CD4-positive, alpha-beta T cell treated with Interleukin-10 for 1 hour (primary cell): Measurements from ENCODE around the gene ZNF280B.
"Not testable (repeated sequence)": the region's sequence is repeated elsewhere in the genome, so short reads cannot be mapped to it uniquely, and the experiment has no call there.

Source experiments
- DNase-seq: peaks from one replicate; pipeline ENCODE4 v3.0.0-alpha.2; 2020

Gene ZNF280B

GRCh38 chr22:22462813-22463567 is 45.6 kb downstream of the ZNF280B start:
- DNase-seq, result no peak

GRCh38 chr22:22461583-22461982 is 47.0 kb downstream of the ZNF280B start:
- DNase-seq, result no peak

GRCh38 chr22:22461111-22461510 is 47.4 kb downstream of the ZNF280B start:
- DNase-seq, result no peak

GRCh38 chr22:22460635-22461034 is 47.9 kb downstream of the ZNF280B start:
- DNase-seq, result peak; percentile 12

- DNase-seq, result no peak
Observed at GRCh38 chr22:22460060-22460459, 48.5 kb downstream of the ZNF280B start.

- no peak for DNase-seq
Observed at GRCh38 chr22:22458896-22459588, 49.5 kb downstream of the ZNF280B start.

- no peak for DNase-seq
Observed at GRCh38 chr22:22458387-22458786, 50.2 kb downstream of the ZNF280B start.

GRCh38 chr22:22454997-22455396 is 53.5 kb downstream of the ZNF280B start:
- no peak for DNase-seq

- DNase-seq, result no peak
Observed at GRCh38 chr22:22452996-22453686, 55.4 kb downstream of the ZNF280B start.

- no peak for DNase-seq
Observed at GRCh38 chr22:22452211-22452610, 56.3 kb downstream of the ZNF280B start.

- DNase-seq, result peak; percentile 16
Observed at GRCh38 chr22:22450343-22450839, 58.2 kb downstream of the ZNF280B start.

- no peak for DNase-seq
Observed at GRCh38 chr22:22449819-22450218, 58.7 kb downstream of the ZNF280B start.

GRCh38 chr22:22446517-22446916 is 62.0 kb downstream of the ZNF280B start:
- DNase-seq, result no peak

- not testable (repeated sequence) for DNase-seq
Observed at GRCh38 chr22:22444007-22444589, 64.4 kb downstream of the ZNF280B start.

- DNase-seq, result no peak
Observed at GRCh38 chr22:22442928-22443709, 65.4 kb downstream of the ZNF280B start.

GRCh38 chr22:22441626-22442025 is 66.9 kb downstream of the ZNF280B start:
- DNase-seq, result not testable (repeated sequence)

GRCh38 chr22:22440188-22440587 is 68.4 kb downstream of the ZNF280B start:
- no peak for DNase-seq
